ENCODE results near the gene FBN1. TPM values are rescaled to one million over a fixed set of nuclear protein-coding genes. Genes with fewer than 3 reads are reported as not detected.

Gene FBN1
- total RNA-seq, 1 donor from 2014 or later = 102 TPM

GRCh38 chr15:48426941-48427340, 218.6 kb downstream of the FBN1 start:
- intact Hi-C loops (cut with DNase I) = no loop called here
- TF ChIP-seq POLR2AphosphoS5 (IDR thresholded peaks at IDR 0.05; ENCODE audit: insufficient read depth in 1 of 2, low read depth in 1 of 2) (no peak), CTCF (IDR thresholded peaks at IDR 0.05) (no peak), POLR2A (IDR thresholded peaks at IDR 0.05) (no peak)
- DNase-seq (ENCODE audit: extremely low spot score in 2 of 2) = no peak
- no peak overlapping the region for H3K4me3 ChIP-seq
- peaks cover 0 to 18% of the 10 kb centered on the region in 2 donors for H3K36me3 ChIP-seq
- H3K27me3 ChIP-seq = no peaks in the 10 kb centered on the region
- no peak overlapping the region for H3K27ac ChIP-seq
- H3K4me1 ChIP-seq = no peaks in the 10 kb centered on the region
- no peaks in the 10 kb centered on the region for H3K9me3 ChIP-seq

GRCh38 chr15:48426044-48426443, 219.5 kb downstream of the FBN1 start:
- Histone ChIP-seq H3K36me3 (peaks cover 0 to 24% of the 10 kb centered on the region in 2 donors), H3K4me3 (no peak overlapping the region), H3K9me3 (no peaks in the 10 kb centered on the region), H3K27me3 (no peaks in the 10 kb centered on the region), H3K4me1 (no peaks in the 10 kb centered on the region), H3K27ac (no peak overlapping the region)
- TF ChIP-seq POLR2A (IDR thresholded peaks at IDR 0.05) = no peak
- no peak for TF ChIP-seq CTCF (IDR thresholded peaks at IDR 0.05)
- no peak for TF ChIP-seq POLR2AphosphoS5 (IDR thresholded peaks at IDR 0.05; ENCODE audit: insufficient read depth in 1 of 2, low read depth in 1 of 2)
- intact Hi-C loops (cut with DNase I) = no loop called here
- no peak for DNase-seq (ENCODE audit: extremely low spot score in 2 of 2)

- no peaks in the 10 kb centered on the region for H3K27me3 ChIP-seq
- no peak for TF ChIP-seq POLR2AphosphoS5 (IDR thresholded peaks at IDR 0.05; ENCODE audit: insufficient read depth in 1 of 2, low read depth in 1 of 2)
- no peak for TF ChIP-seq POLR2A (IDR thresholded peaks at IDR 0.05)
- no peak for TF ChIP-seq CTCF (IDR thresholded peaks at IDR 0.05)
- H3K4me3 ChIP-seq = no peak overlapping the region
- no peaks in the 10 kb centered on the region for H3K4me1 ChIP-seq
- peaks cover 0 to 30% of the 10 kb centered on the region in 2 donors for H3K36me3 ChIP-seq
- DNase-seq (ENCODE audit: extremely low spot score in 2 of 2) = no peak
- H3K9me3 ChIP-seq = no peaks in the 10 kb centered on the region
- H3K27ac ChIP-seq = no peak overlapping the region
- intact Hi-C loops (cut with DNase I) = no loop called here
Measured at GRCh38 chr15:48425051-48425450, 220.5 kb downstream of the FBN1 start.

- no peaks in the 10 kb centered on the region for H3K27me3 ChIP-seq
- DNase-seq (ENCODE audit: extremely low spot score in 2 of 2) = no peak
- peak overlapping the region; percentile 54 for H3K27ac ChIP-seq
- no peaks in the 10 kb centered on the region for H3K4me1 ChIP-seq
- no peaks in the 10 kb centered on the region for H3K9me3 ChIP-seq
- peaks cover 0 to 36% of the 10 kb centered on the region in 2 donors for H3K36me3 ChIP-seq
- TF ChIP-seq POLR2AphosphoS5 (IDR thresholded peaks at IDR 0.05; ENCODE audit: insufficient read depth in 1 of 2, low read depth in 1 of 2) (no peak), CTCF (IDR thresholded peaks at IDR 0.05) (no peak), POLR2A (IDR thresholded peaks at IDR 0.05) (no peak)
- H3K4me3 ChIP-seq = no peak overlapping the region
- intact Hi-C loops (cut with DNase I) = no loop called here
Measured at GRCh38 chr15:48423896-48424475, 221.5 kb downstream of the FBN1 start.

GRCh38 chr15:48423342-48423741, 222.2 kb downstream of the FBN1 start:
- DNase-seq (ENCODE audit: extremely low spot score in 2 of 2) = no peak
- TF ChIP-seq CTCF (IDR thresholded peaks at IDR 0.05) = no peak
- intact Hi-C loops (cut with DNase I) = no loop called here
- H3K9me3 ChIP-seq = no peaks in the 10 kb centered on the region
- H3K4me1 ChIP-seq = no peaks in the 10 kb centered on the region
- H3K4me3 ChIP-seq = no peak overlapping the region
- peaks cover 0 to 40% of the 10 kb centered on the region in 2 donors for H3K36me3 ChIP-seq
- H3K27ac ChIP-seq = peak overlapping the region; percentile 39
- no peaks in the 10 kb centered on the region for H3K27me3 ChIP-seq

Data from vagina (tissue), 2 donors.